ENCODE measurements around the gene GGT1.
"Not testable (repeated sequence)": the region's sequence is repeated elsewhere in the genome, so short reads cannot be mapped to it uniquely, and the experiment has no call there.

Gene GGT1

GRCh38 chr22:24644409-24644808 lies 41.4 kb downstream of the GGT1 start:
- DNase-seq = not testable (repeated sequence)

DNA sequence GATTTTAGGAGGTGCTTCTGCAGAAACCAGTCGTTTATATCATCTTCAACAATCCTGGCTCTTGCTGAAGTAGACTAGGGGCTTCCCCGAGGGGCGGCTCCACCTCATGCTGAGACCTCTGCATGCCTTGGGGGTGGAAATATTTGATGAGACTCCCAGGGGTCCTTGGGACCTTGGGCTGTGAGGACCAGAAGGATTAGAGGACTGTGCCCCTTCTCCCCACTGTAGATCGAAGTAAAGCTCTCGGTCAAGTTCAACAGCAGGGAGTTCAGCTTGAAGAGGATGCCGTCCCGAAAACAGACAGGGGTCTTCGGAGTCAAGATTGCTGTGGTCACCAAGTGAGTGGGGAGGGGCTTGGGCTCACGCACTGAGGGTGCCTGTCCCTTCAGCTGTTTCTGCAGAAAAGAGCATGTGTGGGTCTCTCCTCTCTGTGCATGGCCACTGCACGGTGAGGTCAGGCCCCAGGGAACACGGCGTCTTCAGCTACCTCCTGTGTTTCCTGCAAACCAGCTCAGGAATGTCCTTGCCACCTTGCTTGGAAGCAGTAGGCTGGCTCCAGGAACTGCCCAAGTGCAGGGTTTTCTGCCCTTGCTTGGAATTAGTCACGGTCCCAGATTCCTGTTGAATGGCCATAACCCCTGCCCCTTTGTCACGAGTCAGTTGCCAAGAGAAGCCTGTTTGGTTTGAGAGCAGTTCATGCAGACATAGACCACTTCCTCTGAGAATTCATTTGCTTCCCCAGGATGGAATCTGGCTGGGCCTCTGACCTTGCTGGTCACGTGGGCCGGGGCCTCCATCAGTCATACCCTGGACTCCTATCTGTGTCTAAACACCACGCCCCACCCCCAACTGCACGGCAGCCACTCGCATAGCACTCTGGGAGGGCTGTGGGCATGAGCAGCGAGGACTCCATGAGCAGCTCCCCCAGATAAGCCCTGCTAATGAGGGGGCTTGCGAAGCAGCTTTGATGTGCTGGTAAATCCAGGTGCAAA lies 42.7 kb downstream of the GGT1 start:
- DNase-seq = not testable (repeated sequence)

DNA sequence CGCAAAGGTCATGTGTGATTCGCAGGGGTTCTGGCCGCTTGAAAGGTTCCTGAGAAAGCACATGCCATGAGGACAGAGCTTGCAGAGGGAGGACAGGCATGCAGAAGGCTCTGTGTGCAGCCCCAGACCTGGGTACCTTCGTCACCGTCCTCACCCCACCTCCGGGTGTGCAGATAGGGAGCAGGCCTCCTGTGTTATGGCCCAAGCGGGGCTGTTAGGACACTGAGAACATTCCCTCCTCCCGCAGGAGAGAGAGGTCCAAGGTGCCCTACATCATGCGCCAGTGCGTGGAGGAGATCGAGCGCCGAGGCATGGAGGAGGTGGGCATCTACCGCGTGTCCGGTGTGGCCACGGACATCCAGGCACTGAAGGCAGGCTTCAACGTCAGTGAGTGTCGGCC lies 43.8 kb downstream of the GGT1 start:
- not testable (repeated sequence) for DNase-seq

DNA sequence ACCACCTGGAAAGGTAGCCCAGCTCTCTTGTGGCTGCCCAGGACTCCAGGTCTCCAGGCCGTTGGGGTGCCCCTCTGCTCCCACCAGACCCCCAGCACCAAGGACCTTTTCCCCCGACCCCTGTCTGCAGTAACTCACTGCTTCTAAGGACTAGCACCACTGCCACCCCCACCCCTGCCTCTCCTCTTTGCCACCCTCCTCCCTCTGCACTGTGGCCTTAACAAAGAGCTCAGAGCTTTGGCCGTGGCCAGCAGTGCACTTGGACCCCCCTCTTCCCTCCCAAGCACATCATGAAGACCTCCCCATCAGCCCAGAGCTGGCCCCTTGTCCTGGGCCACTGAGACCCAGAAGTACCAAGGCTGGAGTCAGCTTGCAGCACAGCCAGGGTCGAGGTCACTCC lies 46.4 kb downstream of the GGT1 start:
- not testable (repeated sequence) for DNase-seq

DNA sequence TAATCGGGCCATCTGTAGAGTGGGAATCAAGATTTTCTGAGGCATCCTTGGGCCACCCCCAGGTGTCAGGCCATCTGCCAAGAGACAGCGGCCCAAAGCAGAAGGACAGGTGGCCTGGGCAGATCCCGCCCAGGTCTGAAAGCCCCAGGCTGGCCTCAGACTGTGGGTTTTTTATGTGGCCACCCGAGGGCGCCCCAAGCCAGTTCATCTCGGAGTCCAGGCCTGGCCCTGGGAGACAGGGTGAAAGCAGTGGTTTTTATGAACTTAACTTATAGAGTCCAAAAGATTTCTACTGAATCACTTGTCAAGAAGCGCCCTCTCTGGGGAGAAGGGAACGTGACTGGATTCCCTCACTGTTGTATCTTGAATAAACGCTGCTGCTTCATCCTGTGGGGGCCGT lies 47.9 kb downstream of the GGT1 start:
- peak; percentile 55 for DNase-seq

DNA sequence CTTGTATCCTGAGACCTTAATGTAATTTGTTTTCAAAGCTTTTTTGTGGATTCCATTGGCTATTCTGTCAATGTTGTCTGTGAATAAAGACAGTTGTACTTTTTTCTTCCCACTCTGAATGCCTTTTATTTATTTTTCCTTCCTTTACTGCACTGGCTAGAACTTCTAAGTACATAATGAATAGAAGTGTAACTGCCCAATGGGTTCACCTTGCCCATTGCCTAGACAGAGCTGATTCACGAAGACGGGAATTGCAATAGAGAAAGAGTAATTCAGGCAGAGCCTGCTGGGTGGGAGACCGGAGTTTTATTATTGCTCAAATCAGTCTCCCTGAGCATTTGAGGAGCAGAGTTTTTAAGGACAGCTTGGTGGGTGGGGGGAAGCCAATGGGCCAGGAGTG lies 62.4 kb downstream of the GGT1 start:
- DNase-seq = not testable (repeated sequence)

GRCh38 chr22:24667904-24668303 lies 64.9 kb downstream of the GGT1 start:
- DNase-seq = not testable (repeated sequence)

DNA sequence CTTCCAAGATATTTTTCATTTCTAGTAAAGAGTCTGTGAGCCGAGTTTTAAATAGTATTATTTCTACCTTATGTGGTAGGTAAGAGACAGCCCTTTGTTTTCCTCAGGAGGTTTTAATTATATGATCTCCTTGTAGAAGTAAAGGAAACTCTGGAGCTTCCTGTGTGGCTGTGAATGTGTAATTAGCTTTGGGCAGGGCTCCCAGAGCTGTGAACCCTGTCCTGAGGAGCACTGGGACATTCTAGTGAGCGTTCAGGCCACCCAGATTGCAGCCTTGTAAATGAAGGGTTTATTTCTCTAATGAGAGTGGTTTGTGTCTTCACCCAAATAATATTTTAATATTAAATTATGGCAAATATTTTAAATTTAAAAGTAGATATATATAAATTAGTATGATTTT lies 69.5 kb downstream of the GGT1 start:
- not testable (repeated sequence) for DNase-seq
